SK-N-SH treated with all-trans-retinoic acid at 6 μM for 48 hours (cell line): ENCODE measurements around the gene KRT75.

Experiments
- ARNTL ChIP-seq: fragments of 450-650 bp; formaldehyde crosslinking; IDR thresholded peaks from 2 replicates; pipeline ENCODE4 v1.5.0; 2020; ENCODE audit warnings: low read depth, mild to moderate bottlenecking, moderate library complexity, borderline replicate concordance
- POU6F1 ChIP-seq: fragments of 250-450 bp; sonication (Bioruptor Pico); IDR thresholded peaks from 2 replicates; pipeline ENCODE4 v1.8.0; 2021; ENCODE audit warnings: low read depth, mild to moderate bottlenecking, moderate library complexity, borderline replicate concordance
- RARB ChIP-seq: fragments of 250-450 bp; sonication (Bioruptor Pico); IDR thresholded peaks from 2 replicates; pipeline ENCODE4 v1.8.0; 2021; ENCODE audit warnings: mild to moderate bottlenecking, moderate library complexity
- SNAI2 ChIP-seq: fragments of 250-450 bp; sonication (Bioruptor Pico); IDR thresholded peaks from 2 replicates; pipeline ENCODE4 v1.5.0; 2020; ENCODE audit warnings: mild to moderate bottlenecking, moderate library complexity
- ZC3H10 ChIP-seq: fragments of 250-450 bp; sonication (Bioruptor Pico); IDR thresholded peaks from 2 replicates; pipeline ENCODE4 v1.5.1; 2021; ENCODE audit warnings: mild to moderate bottlenecking, moderate library complexity
- ZFP3 ChIP-seq: fragments of 250-450 bp; sonication (Bioruptor Pico); IDR thresholded peaks from 2 replicates; pipeline ENCODE4 v1.5.0; 2020; ENCODE audit warnings: mild to moderate bottlenecking, moderate library complexity
- ZNF70 ChIP-seq: fragments of 450-650 bp; formaldehyde crosslinking; IDR thresholded peaks from 2 replicates; pipeline ENCODE4 v1.5.0; 2020; ENCODE audit warnings: mild to moderate bottlenecking, moderate library complexity

- TF ChIP-seq ARNTL (CRISPR knock-in tag) (no peak), POU6F1 (no peak), ZFP3 (CRISPR knock-in tag) (no peak), RARB (no peak), ZNF70 (CRISPR knock-in tag) (no peak), SNAI2 (no peak), ZC3H10 (CRISPR knock-in tag) (no peak)
Measured at GRCh38 chr12:52398176-52398575, 36.0 kb downstream of the KRT75 start.
